Transverse colon (tissue), 4 donors: ENCODE measurements around the gene PLAAT4. TPM values are rescaled to one million over a fixed set of nuclear protein-coding genes. Genes with fewer than 3 reads are reported as not detected.

Source experiments
- DNase-seq: peaks from one replicate; pipeline ENCODE4 v3.0.0-alpha.2; 2019
- H3K27ac ChIP-seq, 4 donors: fragments of 200-600 bp; sonication (generic); 2 replicates each; pipeline ENCODE4 v1.5.1; 2016 to 2018; ENCODE audit warnings: inconsistent platforms in 4 of 4
- H3K27me3 ChIP-seq: fragments of 200-600 bp; sonication (generic); 2 replicates; pipeline ENCODE4 v1.5.1; 2017; ENCODE audit warnings: inconsistent platforms
- H3K36me3 ChIP-seq, 4 donors: fragments of 200-600 bp; sonication (generic); 2 replicates each; pipeline ENCODE4 v1.5.1; 2017 to 2019; ENCODE audit warnings: inconsistent platforms in 4 of 4
- H3K4me1 ChIP-seq, 4 donors: fragments of 200-600 bp; sonication (generic); 2 replicates each; pipeline ENCODE4 v1.5.1; 2017 to 2020; ENCODE audit warnings: inconsistent platforms in 4 of 4
- H3K4me3 ChIP-seq, 4 donors: fragments of 200-600 bp; sonication (generic); 1 replicate in 1 of 4; 2 replicates in 3 of 4; pipeline versions ENCODE4 v1.5.1 to v1.6.1; 2017 to 2019; ENCODE audit warnings: inconsistent platforms in 4 of 4
- H3K9me3 ChIP-seq, 2 donors: fragments of 200-600 bp; sonication (generic); 2 replicates each; pipeline ENCODE4 v1.5.1; 2017 to 2019; ENCODE audit warnings: inconsistent platforms in 2 of 2
- EP300 ChIP-seq: sonication (generic); formaldehyde crosslinking; IDR thresholded peaks from one replicate; pipeline ENCODE4 v1.6.1; 2017; ENCODE audit warnings: antibody characterized with exemption, low read depth
- POLR2A ChIP-seq: fragments of 450-650 bp; IDR thresholded peaks from one replicate; pipeline ENCODE4 v1.6.1; 2016; ENCODE audit warnings: antibody characterized with exemption, mild to moderate bottlenecking, moderate library complexity
- POLR2AphosphoS5 ChIP-seq, 3 donors: sonication (generic); formaldehyde crosslinking; IDR thresholded peaks; one replicate each; pipeline ENCODE4 v1.6.1; 2016; ENCODE audit warnings: antibody characterized with exemption in 3 of 3
- WGBS, 2 donors: methylation state at CpG; one replicate each; pipeline ENCODE4 v1.1.5; 2018; ENCODE audit warnings: low coverage in 1 of 2; 5-methylcytosine and 5-hydroxymethylcytosine counted together
- in situ Hi-C, 4 donors: fragments of 200-750 bp; cut with MboI; loops; one replicate each; pipeline versions ENCODE4 v1.15.0 to v1.15.1; 2017; ENCODE audit warnings: low sequenced_read_pairs in 3 of 4, low pct_ligation_motif_present in 1 of 4, low pct_unique_long_range_greater_than_20kb in 1 of 4
- intact Hi-C: fragments of 100-400 bp; cut with DNase I; formaldehyde crosslinking; loops from one replicate; pipeline ENCODE4 v1.15.1; 2023; ENCODE audit warnings: low total_unique reads
- total RNA-seq, 4 donors: library from RNA; depleted of rRNA; stranded (reverse); fragments of >200 nt; gene quantifications; one replicate each; pipeline ENCODE4 v1.1.0, GENCODE V29; 2016
- TF ChIP-seq, protein P1 (sequence below), 5 experiments: fragments of 200-600 bp in 3 of 5; fragments of 450-650 bp in 2 of 5; sonication (generic) in 3 of 5; IDR thresholded peaks; 1 replicate in 2 of 5; 2 replicates in 3 of 5; pipeline ENCODE4 v1.5.1; 2016 to 2017; ENCODE audit warnings: antibody characterized with exemption in 5 of 5, inconsistent platforms in 3 of 5, mild to moderate bottlenecking in 2 of 5, moderate library complexity in 1 of 5

PLAAT4 gene
- total RNA-seq, 4 donors from 2014 or later, result 35.4 to 78.6 (median 40.7) TPM

GRCh38 chr11:63595296-63595695 is 58.7 kb downstream of the PLAAT4 start:
- in situ Hi-C loops (no loop called here), intact Hi-C loops (no loop called here)
- H3K4me1 ChIP-seq, result no peaks in the 10 kb centered on the region
- no peak overlapping the region for H3K4me3 ChIP-seq
- no peak for DNase-seq
- H3K9me3 ChIP-seq, result no peaks in the 10 kb centered on the region
- 85 to 89% methylated on average over 4 of the region's 4 CpGs for WGBS, 2 donors
- TF ChIP-seq POLR2AphosphoS5 (IDR thresholded peaks at IDR 0.05) (no peak), POLR2A (no peak), EP300 (no peak)
- TF ChIP-seq, protein P1, sequence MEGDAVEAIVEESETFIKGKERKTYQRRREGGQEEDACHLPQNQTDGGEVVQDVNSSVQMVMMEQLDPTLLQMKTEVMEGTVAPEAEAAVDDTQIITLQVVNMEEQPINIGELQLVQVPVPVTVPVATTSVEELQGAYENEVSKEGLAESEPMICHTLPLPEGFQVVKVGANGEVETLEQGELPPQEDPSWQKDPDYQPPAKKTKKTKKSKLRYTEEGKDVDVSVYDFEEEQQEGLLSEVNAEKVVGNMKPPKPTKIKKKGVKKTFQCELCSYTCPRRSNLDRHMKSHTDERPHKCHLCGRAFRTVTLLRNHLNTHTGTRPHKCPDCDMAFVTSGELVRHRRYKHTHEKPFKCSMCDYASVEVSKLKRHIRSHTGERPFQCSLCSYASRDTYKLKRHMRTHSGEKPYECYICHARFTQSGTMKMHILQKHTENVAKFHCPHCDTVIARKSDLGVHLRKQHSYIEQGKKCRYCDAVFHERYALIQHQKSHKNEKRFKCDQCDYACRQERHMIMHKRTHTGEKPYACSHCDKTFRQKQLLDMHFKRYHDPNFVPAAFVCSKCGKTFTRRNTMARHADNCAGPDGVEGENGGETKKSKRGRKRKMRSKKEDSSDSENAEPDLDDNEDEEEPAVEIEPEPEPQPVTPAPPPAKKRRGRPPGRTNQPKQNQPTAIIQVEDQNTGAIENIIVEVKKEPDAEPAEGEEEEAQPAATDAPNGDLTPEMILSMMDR (IDR thresholded peaks at IDR 0.05), result no peak
- no peak overlapping the region for H3K27ac ChIP-seq
- no peaks in the 10 kb centered on the region for H3K36me3 ChIP-seq
- H3K27me3 ChIP-seq, result no peaks in the 10 kb centered on the region

Other genes starting within 250 kb of the PLAAT4 start
- not detected for gene SLC22A9, start 167.0 kb upstream of the PLAAT4 start, total RNA-seq
- 1 to 10 TPM in 1 of 4 donors, under 1 TPM in 1, not detected in 2; 0.79 to 1.4 TPM for gene PLAAT5, start 45.6 kb upstream of the PLAAT4 start, total RNA-seq
- under 1 TPM in 1 of 4 donors, not detected in 3; 0.64 TPM for gene LGALS12, start 30.7 kb upstream of the PLAAT4 start, total RNA-seq
- gene PLAAT2, start 26.6 kb downstream of the PLAAT4 start, total RNA-seq, result 10 to 100 TPM in 3 of 4 donors, not detected in 1; 38.7 to 47.9 (median 43.0) TPM
- gene PLAAT3, start 77.6 kb downstream of the PLAAT4 start, total RNA-seq, result 10 to 100 TPM in 3 of 4 donors, 1 to 10 TPM in 1; 8.6 to 16.7 (median 10.5) TPM
- 10 to 100 TPM; 18.7 to 60.8 (median 40.0) TPM for gene ATL3, start 134.6 kb downstream of the PLAAT4 start, total RNA-seq
- 100 to 1,000 TPM in 2 of 4 donors, 10 to 100 TPM in 2; 44.8 to 187 (median 117) TPM for gene RTN3, start 144.7 kb downstream of the PLAAT4 start, total RNA-seq
- gene ZFTA, start 232.0 kb downstream of the PLAAT4 start, total RNA-seq, result 10 to 100 TPM in 3 of 4 donors, 1 to 10 TPM in 1; 4.6 to 15.7 (median 11.0) TPM